SK-N-SH treated with all-trans-retinoic acid at 6 μM for 48 hours (cell line): ENCODE results near the gene NRBP1.
A peak's percentile ranks its signal among the peaks of the same experiment; 100 is the strongest.

Experiments used
- ATAC-seq: fragments of 200-7000 bp; cut with Tn5 transposase; 3 replicates; pipeline ENCODE4 v1.9.1; 2020; ENCODE audit warnings: mild to moderate bottlenecking, moderate library complexity
- GLIS3 ChIP-seq: fragments of 250-450 bp; sonication (Bioruptor Pico); IDR thresholded peaks from 2 replicates; pipeline ENCODE4 v1.5.0; 2020; ENCODE audit warnings: mild to moderate bottlenecking, moderate library complexity
- ISL1 ChIP-seq: fragments of 250-450 bp; sonication (Bioruptor Pico); IDR thresholded peaks from 2 replicates; pipeline ENCODE4 v2.1.2; 2022; ENCODE audit warnings: mild to moderate bottlenecking, moderate library complexity
- POU6F1 ChIP-seq: fragments of 250-450 bp; sonication (Bioruptor Pico); IDR thresholded peaks from 2 replicates; pipeline ENCODE4 v1.8.0; 2021; ENCODE audit warnings: low read depth, mild to moderate bottlenecking, moderate library complexity, borderline replicate concordance
- SNAI2 ChIP-seq: fragments of 250-450 bp; sonication (Bioruptor Pico); IDR thresholded peaks from 2 replicates; pipeline ENCODE4 v1.5.0; 2020; ENCODE audit warnings: mild to moderate bottlenecking, moderate library complexity
- TCF4 ChIP-seq: fragments of 250-450 bp; sonication (Bioruptor Pico); IDR thresholded peaks from 2 replicates; pipeline ENCODE4 v1.8.0; 2021; ENCODE audit warnings: mild to moderate bottlenecking, moderate library complexity, borderline replicate concordance
- TOX ChIP-seq: fragments of 250-450 bp; sonication (Bioruptor Pico); IDR thresholded peaks from 2 replicates; pipeline ENCODE4 v1.8.0; 2021; ENCODE audit warnings: mild to moderate bottlenecking, moderate library complexity, borderline replicate concordance
- ZFP3 ChIP-seq: fragments of 250-450 bp; sonication (Bioruptor Pico); IDR thresholded peaks from 2 replicates; pipeline ENCODE4 v1.5.0; 2020; ENCODE audit warnings: mild to moderate bottlenecking, moderate library complexity
- TF ChIP-seq, protein P1 (sequence below): fragments of 250-450 bp; sonication (Bioruptor Pico); IDR thresholded peaks from 2 replicates; pipeline ENCODE4 v1.5.0; 2020; ENCODE audit warnings: mild to moderate bottlenecking, moderate library complexity

Gene NRBP1

DNA sequence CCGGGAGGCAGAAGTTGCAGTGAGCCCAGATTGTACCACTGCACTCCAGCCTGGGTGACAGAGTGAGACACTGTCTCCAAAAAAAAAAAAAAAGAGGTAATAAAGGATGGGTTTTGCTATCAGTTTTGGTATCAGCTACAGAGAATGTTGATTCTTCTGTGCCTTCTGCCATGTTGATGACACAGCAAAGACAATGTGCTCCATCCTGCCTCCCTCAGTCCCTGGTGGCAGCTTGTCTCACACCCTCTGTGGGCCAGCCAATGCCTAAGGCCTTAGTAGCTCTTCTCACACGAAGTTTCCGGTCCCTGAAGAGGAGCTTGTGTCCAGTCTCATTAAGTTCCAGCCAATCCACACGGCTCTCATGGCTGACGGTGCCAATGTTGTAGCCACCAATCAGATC is 43.5 kb downstream of the NRBP1 start (continued):
- TF ChIP-seq POU6F1 (CRISPR knock-in tag), result no peak

DNA sequence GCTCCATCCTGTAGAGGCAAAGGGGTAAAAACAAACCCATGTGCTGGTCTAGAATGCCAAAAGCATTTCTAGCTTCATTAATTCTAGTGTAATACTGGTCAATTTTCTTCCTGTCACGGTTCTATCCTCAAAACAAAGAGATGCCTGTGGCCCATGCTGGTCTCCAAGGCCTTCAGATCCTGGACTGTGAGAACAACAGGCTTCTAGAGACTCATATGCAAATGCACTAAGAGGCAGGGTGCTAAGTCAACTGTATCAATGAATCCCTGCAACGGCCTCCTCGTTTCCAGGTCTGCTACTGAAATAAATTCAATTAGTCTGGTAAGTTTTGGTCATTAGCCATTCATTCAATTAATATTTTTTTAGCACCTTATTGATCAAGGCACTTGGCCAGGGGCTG is 57.1 kb downstream of the NRBP1 start:
- TF ChIP-seq GLIS3 (CRISPR knock-in tag), result no peak
- no peak for ATAC-seq

DNA sequence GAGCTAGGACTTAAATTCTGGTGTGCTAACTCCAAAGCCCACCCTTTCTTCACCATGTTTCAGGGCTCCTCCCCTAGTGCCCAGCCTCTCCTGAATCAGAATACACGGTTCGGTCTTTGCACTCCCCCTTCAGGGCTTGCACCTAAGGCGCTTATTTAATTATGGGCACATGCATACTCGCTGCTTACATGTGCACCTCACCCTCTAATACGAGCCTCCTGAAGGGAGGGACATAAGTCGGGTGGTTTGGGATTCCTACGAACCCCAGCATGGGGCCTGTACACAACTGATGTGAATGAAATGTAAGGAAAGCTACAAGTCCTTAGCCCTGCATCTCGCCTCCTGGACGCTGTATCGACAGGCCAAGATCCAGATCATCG is 60.7 kb downstream of the NRBP1 start:
- ATAC-seq, result peak; percentile 59
- TF ChIP-seq GLIS3 (CRISPR knock-in tag) (no peak), ISL1 (CRISPR knock-in tag) (no peak), SNAI2 (no peak), TCF4 (CRISPR knock-in tag) (no peak)
- TF ChIP-seq, protein P1, sequence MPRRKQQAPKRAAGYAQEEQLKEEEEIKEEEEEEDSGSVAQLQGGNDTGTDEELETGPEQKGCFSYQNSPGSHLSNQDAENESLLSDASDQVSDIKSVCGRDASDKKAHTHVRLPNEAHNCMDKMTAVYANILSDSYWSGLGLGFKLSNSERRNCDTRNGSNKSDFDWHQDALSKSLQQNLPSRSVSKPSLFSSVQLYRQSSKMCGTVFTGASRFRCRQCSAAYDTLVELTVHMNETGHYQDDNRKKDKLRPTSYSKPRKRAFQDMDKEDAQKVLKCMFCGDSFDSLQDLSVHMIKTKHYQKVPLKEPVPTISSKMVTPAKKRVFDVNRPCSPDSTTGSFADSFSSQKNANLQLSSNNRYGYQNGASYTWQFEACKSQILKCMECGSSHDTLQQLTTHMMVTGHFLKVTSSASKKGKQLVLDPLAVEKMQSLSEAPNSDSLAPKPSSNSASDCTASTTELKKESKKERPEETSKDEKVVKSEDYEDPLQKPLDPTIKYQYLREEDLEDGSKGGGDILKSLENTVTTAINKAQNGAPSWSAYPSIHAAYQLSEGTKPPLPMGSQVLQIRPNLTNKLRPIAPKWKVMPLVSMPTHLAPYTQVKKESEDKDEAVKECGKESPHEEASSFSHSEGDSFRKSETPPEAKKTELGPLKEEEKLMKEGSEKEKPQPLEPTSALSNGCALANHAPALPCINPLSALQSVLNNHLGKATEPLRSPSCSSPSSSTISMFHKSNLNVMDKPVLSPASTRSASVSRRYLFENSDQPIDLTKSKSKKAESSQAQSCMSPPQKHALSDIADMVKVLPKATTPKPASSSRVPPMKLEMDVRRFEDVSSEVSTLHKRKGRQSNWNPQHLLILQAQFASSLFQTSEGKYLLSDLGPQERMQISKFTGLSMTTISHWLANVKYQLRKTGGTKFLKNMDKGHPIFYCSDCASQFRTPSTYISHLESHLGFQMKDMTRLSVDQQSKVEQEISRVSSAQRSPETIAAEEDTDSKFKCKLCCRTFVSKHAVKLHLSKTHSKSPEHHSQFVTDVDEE, result 0 out of 2 replicates have a peak, but pooled peaks have one; percentile 45

DNA sequence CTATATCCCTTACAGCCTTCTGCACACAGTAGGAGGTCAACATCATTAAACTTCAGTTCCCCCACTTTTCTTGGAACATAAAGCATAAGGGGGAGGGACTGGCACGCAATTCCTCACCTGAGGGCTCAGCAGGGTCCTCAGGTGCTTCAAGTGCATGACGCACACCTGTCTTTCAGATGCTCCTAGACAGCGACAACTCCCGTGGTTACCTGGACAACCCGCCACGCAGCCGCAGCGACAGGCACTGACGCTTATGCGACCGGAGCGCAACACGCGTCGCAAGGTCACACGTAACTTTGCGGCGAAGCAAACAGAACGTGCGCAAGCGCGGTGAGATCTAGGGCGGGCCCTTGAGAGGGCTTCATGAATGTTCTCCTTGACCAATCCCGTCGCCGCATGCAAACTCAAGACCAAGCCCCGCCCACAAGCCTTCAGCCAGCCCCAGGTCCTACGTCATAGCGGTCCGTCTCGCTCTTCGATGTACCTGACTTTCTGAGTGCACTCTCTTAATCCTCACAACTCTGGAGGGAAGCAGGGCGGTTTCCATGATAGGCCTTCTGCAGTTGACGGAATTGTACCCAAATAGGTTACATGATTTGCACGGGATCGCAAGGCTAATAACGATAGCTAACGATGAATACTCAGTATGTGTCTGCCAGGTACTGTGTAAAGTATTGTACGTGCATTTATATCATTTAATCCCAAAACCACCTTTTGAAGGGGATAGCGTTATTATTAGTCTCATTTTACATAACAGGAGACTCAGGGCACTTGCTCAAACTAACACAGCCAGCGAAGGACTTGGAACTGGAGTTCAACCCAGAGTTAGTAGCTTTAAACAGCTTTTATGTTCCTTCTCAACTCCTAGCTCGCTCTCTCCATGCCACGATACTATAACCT is 61.3 kb downstream of the NRBP1 start, which contains the start of gene IFT172:
Gene IFT172 (minus strand): TSS at position 246 of the 900 bp plus-strand sequence. CDS start 90 bp downstream, at position 156.
- no peak for TF ChIP-seq TOX
- 0 out of 2 replicates have a peak, but pooled peaks have one; percentile 32 for TF ChIP-seq GLIS3 (CRISPR knock-in tag)
- no peak for TF ChIP-seq ZFP3 (CRISPR knock-in tag)
- ATAC-seq, result peak; percentile 97
